GM23338 (cell line): ENCODE data around the gene PIGH. TPM values are rescaled to one million over a fixed set of nuclear protein-coding genes. Genes with fewer than 3 reads are reported as not detected.

Experiments
- ATAC-seq: fragments of 200-7000 bp; cut with Tn5 transposase; 3 replicates; pipeline ENCODE4 v1.9.1; 2020
- DNase-seq: peaks from one replicate; pipeline ENCODE4 v3.0.0-alpha.2; 2015; ENCODE audit warnings: low spot score
- H2AFZ ChIP-seq: fragments of 200-600 bp; sonication (generic); 2 replicates; pipeline ENCODE4 v1.8.0; 2016; ENCODE audit warnings: antibody characterized with exemption, mild to moderate bottlenecking, moderate library complexity
- H3F3A ChIP-seq: fragments of 200-600 bp; sonication (generic); replicated peaks from 2 replicates; pipeline ENCODE4 v1.8.0; 2017; ENCODE audit warnings: antibody characterized with exemption, mixed run types, low read depth
- H3K27ac ChIP-seq: fragments of 200-600 bp; sonication (generic); 2 replicates; pipeline ENCODE4 v1.6.1; 2016; ENCODE audit warnings: low read depth
- H3K27me3 ChIP-seq: fragments of 200-600 bp; sonication (generic); 2 replicates; pipeline ENCODE4 v1.8.0; 2016; ENCODE audit warnings: mild to moderate bottlenecking, mixed run types, moderate library complexity; ENCODE audit not compliant: insufficient read depth
- H3K36me3 ChIP-seq: fragments of 200-600 bp; sonication (generic); 2 replicates; pipeline ENCODE4 v1.8.0; 2016; ENCODE audit warnings: mild to moderate bottlenecking; ENCODE audit not compliant: insufficient read depth
- H3K4me1 ChIP-seq: fragments of 200-600 bp; sonication (generic); 2 replicates; pipeline ENCODE4 v1.8.0; 2016; ENCODE audit warnings: mild to moderate bottlenecking, moderate library complexity; ENCODE audit not compliant: insufficient read depth
- H3K4me2 ChIP-seq: fragments of 200-600 bp; sonication (generic); 2 replicates; pipeline ENCODE4 v1.7.1; 2017; ENCODE audit warnings: mixed run types
- H3K4me3 ChIP-seq: fragments of 200-600 bp; sonication (generic); 2 replicates; pipeline ENCODE4 v1.6.1; 2016; ENCODE audit warnings: mixed run types
- H3K79me2 ChIP-seq: fragments of 200-600 bp; sonication (generic); replicated peaks from 2 replicates; pipeline ENCODE4 v1.8.0; 2017; ENCODE audit warnings: mild to moderate bottlenecking; ENCODE audit not compliant: insufficient read depth
- H3K9me2 ChIP-seq: fragments of 200-600 bp; sonication (generic); 2 replicates; pipeline ENCODE4 v1.8.0; 2017; ENCODE audit not compliant: insufficient read depth
- H4K20me1 ChIP-seq: fragments of 200-600 bp; sonication (generic); replicated peaks from 2 replicates; pipeline ENCODE4 v1.8.0; 2017; ENCODE audit warnings: mild to moderate bottlenecking; ENCODE audit not compliant: insufficient read depth
- H3K27ac Mint-ChIP-seq: 2 replicates; pipeline ENCODE4 v1.8.0; 2020; ENCODE audit warnings: inconsistent platforms, mild to moderate bottlenecking, moderate library complexity, mixed read lengths
- H3K27me3 Mint-ChIP-seq: 3 replicates; pipeline ENCODE4 v1.8.0; 2022; ENCODE audit warnings: low read depth, mild to moderate bottlenecking, moderate library complexity, mixed read lengths, inconsistent platforms; ENCODE audit not compliant: insufficient read depth, poor library complexity
- H3K36me3 Mint-ChIP-seq: 3 replicates; pipeline ENCODE4 v1.8.0; 2021; ENCODE audit warnings: low read depth, mild to moderate bottlenecking, inconsistent platforms, moderate library complexity, mixed read lengths
- H3K4me1 Mint-ChIP-seq: 3 replicates; pipeline ENCODE4 v1.8.0; 2020; ENCODE audit warnings: mild to moderate bottlenecking, inconsistent platforms, mixed read lengths
- H3K4me3 Mint-ChIP-seq: 3 replicates; pipeline ENCODE4 v1.8.0; 2021; ENCODE audit warnings: moderate library complexity, mild to moderate bottlenecking, inconsistent platforms, mixed read lengths
- H3K9me3 Mint-ChIP-seq: 3 replicates; pipeline ENCODE4 v1.8.0; 2020; ENCODE audit warnings: moderate library complexity, mild to moderate bottlenecking, inconsistent platforms, mixed read lengths
- CREB1 ChIP-seq: fragments of 250-450 bp; sonication (Bioruptor Pico); IDR thresholded peaks from 2 replicates; pipeline ENCODE4 v1.5.0; 2020; ENCODE audit warnings: low read depth, mild to moderate bottlenecking, moderate library complexity
- CTCF ChIP-seq, 2 experiments: fragments of 200-600 bp in 1 of 2; sonication (generic) in 1 of 2; conservative IDR thresholded peaks; 2 replicates each; pipeline versions ENCODE4 v1.5.1 to v1.6.1; 2016 to 2017; ENCODE audit warnings: antibody characterized with exemption in 2 of 2, low read depth in 2 of 2, mild to moderate bottlenecking in 2 of 2, moderate library complexity in 1 of 2
- ETS1 ChIP-seq: IDR thresholded peaks from 2 replicates; pipeline ENCODE4 v1.6.1; 2016; ENCODE audit warnings: antibody characterized with exemption
- EZH2 ChIP-seq: fragments of 200-600 bp; sonication (generic); IDR thresholded peaks from one replicate; pipeline ENCODE4 v1.8.0; 2017; ENCODE audit warnings: antibody characterized with exemption, mild to moderate bottlenecking, low read depth; ENCODE audit not compliant: unreplicated experiment
- EZH2phosphoT487 ChIP-seq: fragments of 200-600 bp; sonication (generic); IDR thresholded peaks from one replicate; pipeline ENCODE4 v1.8.1; 2018; ENCODE audit warnings: antibody characterized with exemption; ENCODE audit not compliant: unreplicated experiment
- JUNB ChIP-seq: IDR thresholded peaks from one replicate; pipeline ENCODE4 v1.6.1; 2016; ENCODE audit warnings: antibody characterized with exemption; ENCODE audit not compliant: unreplicated experiment
- NANOG ChIP-seq: IDR thresholded peaks from 2 replicates; pipeline ENCODE4 v1.6.1; 2016; ENCODE audit warnings: antibody characterized with exemption, borderline replicate concordance
- POLR2AphosphoS5 ChIP-seq: IDR thresholded peaks from 2 replicates; pipeline ENCODE4 v1.6.1; 2016; ENCODE audit warnings: antibody characterized with exemption, low read depth
- REST ChIP-seq: IDR thresholded peaks from one replicate; pipeline ENCODE4 v1.6.1; 2018; ENCODE audit warnings: antibody characterized with exemption; ENCODE audit not compliant: unreplicated experiment
- STAT1 ChIP-seq: IDR thresholded peaks from one replicate; pipeline ENCODE4 v1.6.1; 2016; ENCODE audit warnings: antibody characterized with exemption; ENCODE audit not compliant: unreplicated experiment
- ZNF114 ChIP-seq: fragments of 250-450 bp; sonication (Bioruptor Pico); IDR thresholded peaks from 2 replicates; pipeline ENCODE4 v1.5.0; 2020; ENCODE audit warnings: mild to moderate bottlenecking, moderate library complexity
- ZNF331 ChIP-seq: fragments of 250-450 bp; sonication (Bioruptor Pico); IDR thresholded peaks from 2 replicates; pipeline ENCODE4 v1.5.0; 2020; ENCODE audit warnings: low read depth, mild to moderate bottlenecking, moderate library complexity
- ZNF462 ChIP-seq: fragments of 250-450 bp; sonication (Bioruptor Pico); IDR thresholded peaks from 2 replicates; pipeline ENCODE4 v1.5.0; 2020; ENCODE audit warnings: mild to moderate bottlenecking, moderate library complexity
- polyA plus RNA-seq: library from polyadenylated mRNA; unstranded; fragments of >200 nt; fragmentation: Nextera tagmentation; extraction: Ambion mirVana; gene quantifications from 2 replicates; pipeline ENCODE4 v1.2.1, GENCODE V29; 2016
- total RNA-seq: library from RNA; depleted of rRNA; stranded (reverse); fragments of >200 nt; shearing (Covaris generic); gene quantifications from 2 replicates; pipeline ENCODE4 v1.2.3, GENCODE V29; 2014

The PIGH gene
- total and polyA plus RNA-seq, 2 experiments from 2014 or later, result 8.7 to 9.3 TPM

- no peaks in the 10 kb centered on the region; the same call in 2 of the 3 replicates for H3K9me3 Mint-ChIP-seq
- TF ChIP-seq EZH2 (no peak), CREB1 (no peak), POLR2AphosphoS5 (no peak), JUNB (no peak), ZNF462 (CRISPR knock-in tag) (no peak), CTCF (conservative IDR thresholded peaks at IDR 0.05; ENCODE audit: low read depth in 2 of 2) (no peak), ZNF331 (no peak), STAT1 (no peak), EZH2phosphoT487 (no peak), ZNF114 (CRISPR knock-in tag) (no peak), NANOG (no peak), ETS1 (no peak), REST (no peak)
- no peaks in the 10 kb centered on the region for H3K36me3 ChIP-seq
- no peaks in the 10 kb centered on the region for H3K9me2 ChIP-seq
- peaks cover 4% of the 10 kb centered on the region for H3K27me3 Mint-ChIP-seq
- no peak overlapping the region for H3K4me3 Mint-ChIP-seq
- no peaks in the 10 kb centered on the region for H3K27me3 ChIP-seq
- no peak overlapping the region for H3K4me2 ChIP-seq
- H2AFZ ChIP-seq, result no peak overlapping the region
- DNase-seq (no peak), ATAC-seq (no peak)
- no peaks in the 10 kb centered on the region for H3K79me2 ChIP-seq
- no peak overlapping the region for H3K4me3 ChIP-seq
- H3F3A ChIP-seq, result no peaks in the 10 kb centered on the region
- no peak overlapping the region for H3K27ac ChIP-seq
- H3K4me1 Mint-ChIP-seq, result peaks cover 17% of the 10 kb centered on the region
- no peaks in the 10 kb centered on the region for H4K20me1 ChIP-seq
- no peak overlapping the region for H3K27ac Mint-ChIP-seq
- no peaks in the 10 kb centered on the region for H3K4me1 ChIP-seq
- H3K36me3 Mint-ChIP-seq, result peaks cover 17% of the 10 kb centered on the region
Measured at GRCh38 chr14:67564236-67564635, 35.8 kb downstream of the PIGH start.
